ENCODE measurements around the gene HIGD1A. TPM values are rescaled to one million over a fixed set of nuclear protein-coding genes. Genes with fewer than 3 reads are reported as not detected.
"Not testable (repeated sequence)": the region's sequence is repeated elsewhere in the genome, so short reads cannot be mapped to it uniquely, and the experiment has no call there.

Gene HIGD1A
- total and polyA plus RNA-seq, 4 donors: 76.1 to 148 (median 86.1) TPM

DNA sequence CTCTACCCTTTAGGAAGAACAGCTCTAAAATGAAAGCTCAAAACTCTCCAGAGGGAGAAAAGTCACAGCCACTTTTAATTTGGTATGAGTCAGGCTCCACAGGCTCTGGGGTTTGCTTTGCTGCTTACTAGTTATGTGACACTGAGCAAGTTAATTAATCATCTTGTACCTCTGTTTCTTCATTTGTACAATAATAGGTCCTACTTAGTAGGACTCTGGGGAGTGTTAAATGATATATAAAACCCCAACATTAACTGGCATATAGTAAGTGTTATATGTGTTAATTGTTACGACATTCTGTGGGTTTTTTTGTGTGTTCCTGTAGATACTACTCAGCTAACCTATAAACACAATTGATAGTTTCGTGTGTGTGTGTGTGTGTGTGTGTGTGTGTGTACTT is 11.5 kb upstream of the HIGD1A start:
- H3K4me1 ChIP-seq (ENCODE audit: control insufficient read depth in 5 of 5, insufficient read depth in 5 of 5, low read length in 5 of 5): peaks cover 0 to 11% (median 1%) of the 10 kb centered on the region in 5 donors
- H3K4me3 ChIP-seq: no peak overlapping the region
- 68 to 71% methylated on average over 2 of the region's 2 CpGs for WGBS, 2 donors
- H3K36me3 ChIP-seq (ENCODE audit: control insufficient read depth in 4 of 4, insufficient read depth in 4 of 4, low read length in 4 of 4): no peaks in the 10 kb centered on the region
- no peak for DNase-seq
- H3K27me3 ChIP-seq (ENCODE audit: control insufficient read depth in 3 of 3, insufficient read depth in 3 of 3, low read length in 2 of 3): no peaks in the 10 kb centered on the region
- peak overlapping the region in 1 of 2 donors; percentile 16 for H3K27ac ChIP-seq (ENCODE audit: low read depth in 1 of 2, low read length in 1 of 2)
- no peaks in the 10 kb centered on the region for H3K9me3 ChIP-seq (ENCODE audit: control insufficient read depth in 4 of 4, insufficient read depth in 3 of 4, low read length in 3 of 4)
- no peak for ATAC-seq (ENCODE audit: insufficient read depth, low FRiP score)
- H3K9ac ChIP-seq (ENCODE audit: insufficient read depth in 1 of 2, low read length in 2 of 2): no peak overlapping the region
- TF ChIP-seq, protein P1, sequence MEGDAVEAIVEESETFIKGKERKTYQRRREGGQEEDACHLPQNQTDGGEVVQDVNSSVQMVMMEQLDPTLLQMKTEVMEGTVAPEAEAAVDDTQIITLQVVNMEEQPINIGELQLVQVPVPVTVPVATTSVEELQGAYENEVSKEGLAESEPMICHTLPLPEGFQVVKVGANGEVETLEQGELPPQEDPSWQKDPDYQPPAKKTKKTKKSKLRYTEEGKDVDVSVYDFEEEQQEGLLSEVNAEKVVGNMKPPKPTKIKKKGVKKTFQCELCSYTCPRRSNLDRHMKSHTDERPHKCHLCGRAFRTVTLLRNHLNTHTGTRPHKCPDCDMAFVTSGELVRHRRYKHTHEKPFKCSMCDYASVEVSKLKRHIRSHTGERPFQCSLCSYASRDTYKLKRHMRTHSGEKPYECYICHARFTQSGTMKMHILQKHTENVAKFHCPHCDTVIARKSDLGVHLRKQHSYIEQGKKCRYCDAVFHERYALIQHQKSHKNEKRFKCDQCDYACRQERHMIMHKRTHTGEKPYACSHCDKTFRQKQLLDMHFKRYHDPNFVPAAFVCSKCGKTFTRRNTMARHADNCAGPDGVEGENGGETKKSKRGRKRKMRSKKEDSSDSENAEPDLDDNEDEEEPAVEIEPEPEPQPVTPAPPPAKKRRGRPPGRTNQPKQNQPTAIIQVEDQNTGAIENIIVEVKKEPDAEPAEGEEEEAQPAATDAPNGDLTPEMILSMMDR (IDR thresholded peaks at IDR 0.05; ENCODE audit: control extremely low read depth, extremely low read depth): no peak

DNA sequence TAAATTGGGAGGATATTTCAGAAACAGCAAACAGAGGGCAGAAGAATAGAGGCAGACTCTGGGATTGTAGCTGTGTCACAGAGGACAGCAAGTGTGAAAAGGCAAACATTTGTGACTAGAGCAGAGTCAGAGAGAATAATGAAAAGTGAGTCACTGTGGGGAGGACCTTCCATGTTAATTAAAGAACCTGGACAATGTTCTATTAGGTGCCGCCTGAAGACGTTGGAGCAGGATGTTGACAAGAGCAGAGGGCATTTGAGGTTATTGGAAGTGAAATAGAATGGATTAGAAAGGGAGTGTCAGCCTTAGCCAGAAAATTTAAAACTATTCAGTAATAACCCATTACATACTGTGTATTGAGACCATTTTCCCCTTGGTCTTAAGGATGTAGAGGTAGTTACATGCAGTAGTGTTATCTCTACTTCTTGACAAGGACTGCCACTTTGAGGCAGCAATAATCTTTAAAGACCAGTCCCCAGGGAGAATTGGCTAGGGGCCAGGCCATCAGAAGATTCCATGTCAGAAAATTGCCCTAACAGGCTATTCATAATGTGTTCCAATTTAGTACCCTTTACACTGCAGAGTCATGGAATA is 10.7 kb upstream of the HIGD1A start:
- no peak for ATAC-seq (ENCODE audit: insufficient read depth, low FRiP score)
- Histone ChIP-seq H3K4me3 (no peak overlapping the region), H3K27ac (ENCODE audit: low read depth in 1 of 2, low read length in 1 of 2) (peak overlapping the region in 1 of 2 donors; percentile 80), H3K36me3 (ENCODE audit: control insufficient read depth in 4 of 4, insufficient read depth in 4 of 4, low read length in 4 of 4) (no peaks in the 10 kb centered on the region), H3K4me1 (ENCODE audit: control insufficient read depth in 5 of 5, insufficient read depth in 5 of 5, low read length in 5 of 5) (peaks cover 0 to 11% (median 1%) of the 10 kb centered on the region in 5 donors), H3K9me3 (ENCODE audit: control insufficient read depth in 4 of 4, insufficient read depth in 3 of 4, low read length in 3 of 4) (no peaks in the 10 kb centered on the region), H3K9ac (ENCODE audit: insufficient read depth in 1 of 2, low read length in 2 of 2) (no peak overlapping the region), H3K27me3 (ENCODE audit: control insufficient read depth in 3 of 3, insufficient read depth in 3 of 3, low read length in 2 of 3) (no peaks in the 10 kb centered on the region)
- TF ChIP-seq, protein P1 (IDR thresholded peaks at IDR 0.05; ENCODE audit: control extremely low read depth, extremely low read depth): no peak
- DNase-seq: no peak
- 38 to 59% methylated on average over 2 of the region's 2 CpGs for WGBS, 2 donors

DNA sequence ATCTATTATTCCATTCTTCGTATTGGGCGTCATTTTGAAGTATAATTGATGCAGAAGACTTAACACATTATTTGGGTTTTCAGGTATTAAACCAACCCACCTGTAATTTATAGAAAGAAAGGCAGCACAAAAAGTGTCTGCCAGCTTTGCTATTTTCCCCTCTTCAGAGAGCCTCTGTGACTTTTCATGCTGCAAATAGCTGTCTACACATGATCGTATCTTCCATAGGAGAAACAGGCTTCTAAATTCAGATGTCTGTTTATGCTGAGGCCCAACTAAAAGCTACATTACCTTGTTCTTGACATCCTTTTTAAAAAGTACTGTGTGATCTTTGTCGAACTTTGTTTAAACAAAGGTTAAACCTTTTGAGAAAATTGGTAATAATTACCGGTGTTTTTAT is 10.0 kb upstream of the HIGD1A start:
- 81 to 82% methylated on average over 5 of the region's 5 CpGs for WGBS, 2 donors

DNA sequence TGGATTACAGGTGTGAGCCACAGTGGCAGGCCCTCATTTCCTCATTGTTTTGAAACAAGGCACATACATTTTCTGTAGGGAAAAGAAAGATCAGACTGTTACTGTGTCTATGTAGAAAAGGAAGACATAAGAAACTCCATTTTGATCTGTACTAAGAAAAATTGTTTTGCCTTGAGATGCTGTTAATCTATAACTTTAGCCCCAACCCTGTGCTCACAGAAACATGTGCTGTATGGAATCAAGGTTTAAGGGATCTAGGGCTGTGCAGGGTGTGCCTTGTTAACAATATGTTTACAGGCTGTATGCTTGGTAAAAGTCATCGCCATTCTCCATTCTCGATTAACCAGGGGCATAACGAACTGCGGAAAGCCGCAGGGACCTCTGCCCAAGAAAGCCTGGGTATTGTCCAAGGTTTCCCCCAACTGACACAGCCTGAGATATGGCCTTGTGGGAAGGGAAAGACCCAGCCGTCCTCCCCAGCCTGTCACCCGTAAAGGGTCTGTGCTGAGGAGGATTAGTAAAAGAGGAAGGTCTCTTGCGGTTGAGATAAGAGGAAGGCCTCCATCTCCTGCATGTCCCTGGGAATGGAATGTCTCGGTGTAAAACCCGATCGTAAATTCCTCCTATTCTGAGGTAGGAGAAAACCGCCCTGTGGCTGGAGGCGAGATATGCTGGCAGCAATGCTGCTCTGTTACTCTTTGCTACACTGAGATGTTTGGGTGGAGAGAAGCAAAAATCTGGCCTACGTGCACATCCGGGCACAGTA is 7.0 kb upstream of the HIGD1A start:
- ATAC-seq (ENCODE audit: insufficient read depth, low FRiP score); H3K27ac ChIP-seq (ENCODE audit: low read depth in 1 of 2, low read length in 1 of 2); H3K36me3 ChIP-seq (ENCODE audit: control insufficient read depth in 4 of 4, insufficient read depth in 4 of 4, low read length in 4 of 4); DNase-seq; H3K27me3 ChIP-seq (ENCODE audit: control insufficient read depth in 3 of 3, insufficient read depth in 3 of 3, low read length in 2 of 3); H3K9ac ChIP-seq (ENCODE audit: insufficient read depth in 1 of 2, low read length in 2 of 2); H3K4me3 ChIP-seq; H3K9me3 ChIP-seq (ENCODE audit: control insufficient read depth in 4 of 4, insufficient read depth in 3 of 4, low read length in 3 of 4): not testable (repeated sequence)
- H3K4me1 ChIP-seq (ENCODE audit: control insufficient read depth in 5 of 5, insufficient read depth in 5 of 5, low read length in 5 of 5): peaks cover 0 to 11% (median 0%) of the 10 kb centered on the region in 5 donors
- 34 to 65% methylated on average over 15 of the region's 15 CpGs for WGBS, 2 donors

More for the DNA sequence above, 10.0 kb upstream of the HIGD1A start:
- ATAC-seq (ENCODE audit: insufficient read depth, low FRiP score) (no peak), DNase-seq (no peak)
- H3K9ac ChIP-seq (ENCODE audit: insufficient read depth in 1 of 2, low read length in 2 of 2): no peak overlapping the region
- TF ChIP-seq, protein P1 (IDR thresholded peaks at IDR 0.05; ENCODE audit: control extremely low read depth, extremely low read depth): no peak
- H3K9me3 ChIP-seq (ENCODE audit: control insufficient read depth in 4 of 4, insufficient read depth in 3 of 4, low read length in 3 of 4): no peaks in the 10 kb centered on the region
- H3K4me3 ChIP-seq: no peak overlapping the region
- H3K27me3 ChIP-seq (ENCODE audit: control insufficient read depth in 3 of 3, insufficient read depth in 3 of 3, low read length in 2 of 3): no peaks in the 10 kb centered on the region
- peak overlapping the region in 1 of 2 donors; percentile 80 for H3K27ac ChIP-seq (ENCODE audit: low read depth in 1 of 2, low read length in 1 of 2)
- H3K36me3 ChIP-seq (ENCODE audit: control insufficient read depth in 4 of 4, insufficient read depth in 4 of 4, low read length in 4 of 4): no peaks in the 10 kb centered on the region
- peaks cover 0 to 11% (median 0%) of the 10 kb centered on the region in 5 donors for H3K4me1 ChIP-seq (ENCODE audit: control insufficient read depth in 5 of 5, insufficient read depth in 5 of 5, low read length in 5 of 5)

DNA sequence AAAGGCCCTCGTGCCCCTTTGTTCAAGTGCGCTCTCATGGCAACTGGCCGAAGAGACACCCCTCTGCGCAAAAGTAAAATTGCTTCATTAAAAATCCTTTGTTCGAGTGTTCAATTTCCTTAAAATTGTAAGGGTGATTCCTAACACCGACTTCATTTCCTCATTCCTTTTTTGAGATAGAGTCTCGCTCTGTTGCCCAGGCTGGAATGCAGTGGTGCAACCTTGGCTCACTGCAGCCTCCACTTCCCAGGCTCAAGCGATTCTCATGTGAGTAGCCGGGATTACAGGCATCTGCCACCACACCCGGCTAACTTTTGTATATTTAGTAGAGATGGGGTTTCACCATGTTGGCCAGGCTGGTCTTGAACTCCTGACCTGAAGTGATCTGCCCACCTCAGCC is 6.4 kb upstream of the HIGD1A start:
- DNase-seq; H3K4me3 ChIP-seq; H3K36me3 ChIP-seq (ENCODE audit: control insufficient read depth in 4 of 4, insufficient read depth in 4 of 4, low read length in 4 of 4); H3K9ac ChIP-seq (ENCODE audit: insufficient read depth in 1 of 2, low read length in 2 of 2); H3K27me3 ChIP-seq (ENCODE audit: control insufficient read depth in 3 of 3, insufficient read depth in 3 of 3, low read length in 2 of 3); H3K4me1 ChIP-seq (ENCODE audit: control insufficient read depth in 5 of 5, insufficient read depth in 5 of 5, low read length in 5 of 5); ATAC-seq (ENCODE audit: insufficient read depth, low FRiP score); H3K27ac ChIP-seq (ENCODE audit: low read depth in 1 of 2, low read length in 1 of 2); H3K9me3 ChIP-seq (ENCODE audit: control insufficient read depth in 4 of 4, insufficient read depth in 3 of 4, low read length in 3 of 4): not testable (repeated sequence)
- 74 to 75% methylated on average over 10 of the region's 10 CpGs for WGBS, 2 donors
